ENCODE results near the gene CAPN12.
"Not testable (repeated sequence)": the region's sequence is repeated elsewhere in the genome, so short reads cannot be mapped to it uniquely, and the experiment has no call there.

Gene CAPN12

GRCh38 chr19:38785187-38785699 lies 41.0 kb upstream of the CAPN12 start:
- Histone ChIP-seq H3K36me3 (ENCODE audit: control insufficient read depth in 1 of 2, insufficient read depth in 2 of 2, low read length in 2 of 2) (no peaks in the 10 kb centered on the region), H3K9me3 (ENCODE audit: control insufficient read depth in 1 of 2, low read length in 2 of 2) (no peaks in the 10 kb centered on the region), H3K4me1 (ENCODE audit: control insufficient read depth in 1 of 2, insufficient read depth in 2 of 2, low read length in 2 of 2) (peaks cover 0 to 3% of the 10 kb centered on the region in 2 donors), H3K27me3 (ENCODE audit: control insufficient read depth in 1 of 2, insufficient read depth in 2 of 2, low read length in 2 of 2) (no peaks in the 10 kb centered on the region), H3K4me3 (ENCODE audit: low read depth in 1 of 2, low read length in 2 of 2) (no peak overlapping the region), H3K27ac (ENCODE audit: low read depth, low read length) (no peak overlapping the region), H3K9ac (ENCODE audit: low read depth in 1 of 2, low read length in 2 of 2) (no peak overlapping the region)

DNA sequence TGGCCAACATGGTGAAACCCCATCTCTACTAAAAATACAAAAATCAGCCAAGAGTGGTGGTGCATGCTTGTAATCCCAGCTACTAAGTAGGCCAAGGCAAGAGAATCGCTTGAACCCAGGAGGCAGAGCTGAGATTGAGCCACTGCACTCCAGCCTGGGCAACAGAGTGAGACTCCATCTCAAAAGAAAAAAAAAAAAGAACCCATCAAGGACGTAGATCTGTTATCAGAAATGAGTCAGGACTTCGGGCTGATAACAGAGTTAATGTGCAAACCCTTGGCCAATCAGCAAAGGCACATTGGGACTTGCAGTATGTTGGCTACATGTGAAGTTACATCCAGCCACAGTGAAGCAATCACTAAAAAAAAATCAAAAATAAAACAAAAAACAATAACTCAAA lies 40.0 kb upstream of the CAPN12 start:
- Histone ChIP-seq H3K9ac (ENCODE audit: low read depth in 1 of 2, low read length in 2 of 2) (no peak overlapping the region), H3K27ac (ENCODE audit: low read depth, low read length) (no peak overlapping the region), H3K4me1 (ENCODE audit: control insufficient read depth in 1 of 2, insufficient read depth in 2 of 2, low read length in 2 of 2) (peaks cover 0 to 3% of the 10 kb centered on the region in 2 donors), H3K9me3 (ENCODE audit: control insufficient read depth in 1 of 2, low read length in 2 of 2) (no peaks in the 10 kb centered on the region), H3K36me3 (ENCODE audit: control insufficient read depth in 1 of 2, insufficient read depth in 2 of 2, low read length in 2 of 2) (no peaks in the 10 kb centered on the region), H3K27me3 (ENCODE audit: control insufficient read depth in 1 of 2, insufficient read depth in 2 of 2, low read length in 2 of 2) (no peaks in the 10 kb centered on the region), H3K4me3 (ENCODE audit: low read depth in 1 of 2, low read length in 2 of 2) (no peak overlapping the region)

- H3K9ac ChIP-seq (ENCODE audit: low read depth in 1 of 2, low read length in 2 of 2); H3K9me3 ChIP-seq (ENCODE audit: control insufficient read depth in 1 of 2, low read length in 2 of 2); H3K27ac ChIP-seq (ENCODE audit: low read depth, low read length); H3K36me3 ChIP-seq (ENCODE audit: control insufficient read depth in 1 of 2, insufficient read depth in 2 of 2, low read length in 2 of 2); H3K4me1 ChIP-seq (ENCODE audit: control insufficient read depth in 1 of 2, insufficient read depth in 2 of 2, low read length in 2 of 2); H3K27me3 ChIP-seq (ENCODE audit: control insufficient read depth in 1 of 2, insufficient read depth in 2 of 2, low read length in 2 of 2); H3K4me3 ChIP-seq (ENCODE audit: low read depth in 1 of 2, low read length in 2 of 2): not testable (repeated sequence)
These were observed 37.9 kb upstream of the CAPN12 start for GRCh38 chr19:38782212-38782611.

DNA sequence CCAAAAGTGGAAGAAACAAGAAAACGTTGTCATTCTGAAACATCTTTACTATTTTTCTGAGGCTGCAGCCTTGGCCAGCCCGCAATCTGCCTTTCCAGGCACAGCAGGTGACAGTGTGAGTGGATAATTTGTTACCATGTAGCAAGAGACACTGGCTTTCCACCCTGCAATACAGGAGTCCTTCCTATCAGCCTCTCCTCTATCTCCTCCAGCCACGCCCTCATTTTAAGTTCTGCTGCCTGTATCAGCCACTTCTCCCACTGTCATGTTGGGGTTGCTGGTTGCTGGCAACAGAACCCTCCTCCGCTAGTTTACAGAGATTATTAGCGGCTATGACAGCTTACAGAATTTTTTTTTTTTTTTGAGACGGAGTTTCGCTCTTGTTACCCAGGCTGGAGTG lies 36.8 kb upstream of the CAPN12 start:
- no peak overlapping the region for H3K9ac ChIP-seq (ENCODE audit: low read depth in 1 of 2, low read length in 2 of 2)
- H3K9me3 ChIP-seq (ENCODE audit: control insufficient read depth in 1 of 2, low read length in 2 of 2), result no peaks in the 10 kb centered on the region
- no peak overlapping the region for H3K4me3 ChIP-seq (ENCODE audit: low read depth in 1 of 2, low read length in 2 of 2)
- H3K36me3 ChIP-seq (ENCODE audit: control insufficient read depth in 1 of 2, insufficient read depth in 2 of 2, low read length in 2 of 2), result no peaks in the 10 kb centered on the region
- H3K27ac ChIP-seq (ENCODE audit: low read depth, low read length), result no peak overlapping the region
- peaks cover 0 to 3% of the 10 kb centered on the region in 2 donors for H3K4me1 ChIP-seq (ENCODE audit: control insufficient read depth in 1 of 2, insufficient read depth in 2 of 2, low read length in 2 of 2)
- no peaks in the 10 kb centered on the region for H3K27me3 ChIP-seq (ENCODE audit: control insufficient read depth in 1 of 2, insufficient read depth in 2 of 2, low read length in 2 of 2)

GRCh38 chr19:38780443-38780842 lies 36.2 kb upstream of the CAPN12 start:
- no peak overlapping the region for H3K9ac ChIP-seq (ENCODE audit: low read depth in 1 of 2, low read length in 2 of 2)
- H3K27ac ChIP-seq (ENCODE audit: low read depth, low read length), result no peak overlapping the region
- no peaks in the 10 kb centered on the region for H3K9me3 ChIP-seq (ENCODE audit: control insufficient read depth in 1 of 2, low read length in 2 of 2)
- no peak overlapping the region for H3K4me3 ChIP-seq (ENCODE audit: low read depth in 1 of 2, low read length in 2 of 2)
- no peaks in the 10 kb centered on the region for H3K27me3 ChIP-seq (ENCODE audit: control insufficient read depth in 1 of 2, insufficient read depth in 2 of 2, low read length in 2 of 2)
- peaks cover 0 to 3% of the 10 kb centered on the region in 2 donors for H3K4me1 ChIP-seq (ENCODE audit: control insufficient read depth in 1 of 2, insufficient read depth in 2 of 2, low read length in 2 of 2)
- no peaks in the 10 kb centered on the region for H3K36me3 ChIP-seq (ENCODE audit: control insufficient read depth in 1 of 2, insufficient read depth in 2 of 2, low read length in 2 of 2)

DNA sequence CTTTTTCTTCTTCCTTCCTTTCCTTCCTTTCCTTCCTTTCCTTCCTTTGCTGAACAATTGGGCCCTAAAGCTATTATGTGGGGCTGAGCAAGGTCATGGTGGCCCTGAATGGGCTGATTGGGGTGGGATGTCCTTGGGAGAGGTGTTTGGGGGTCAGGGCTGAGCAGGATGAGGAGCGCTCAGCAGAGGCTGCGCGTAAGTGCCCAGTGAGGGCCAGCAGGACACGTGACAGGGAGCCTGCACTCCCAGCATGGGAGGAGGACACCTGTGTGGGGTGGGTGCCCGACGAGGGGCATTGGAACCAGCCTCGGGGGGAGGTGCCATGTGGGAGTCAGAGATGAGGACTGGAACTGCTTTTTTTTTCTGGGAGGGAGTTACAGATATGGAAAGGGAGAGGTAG lies 34.5 kb upstream of the CAPN12 start:
- Histone ChIP-seq H3K9me3 (ENCODE audit: control insufficient read depth in 1 of 2, low read length in 2 of 2) (no peaks in the 10 kb centered on the region), H3K4me3 (ENCODE audit: low read depth in 1 of 2, low read length in 2 of 2) (no peak overlapping the region), H3K27ac (ENCODE audit: low read depth, low read length) (no peak overlapping the region), H3K27me3 (ENCODE audit: control insufficient read depth in 1 of 2, insufficient read depth in 2 of 2, low read length in 2 of 2) (no peaks in the 10 kb centered on the region), H3K9ac (ENCODE audit: low read depth in 1 of 2, low read length in 2 of 2) (no peak overlapping the region), H3K36me3 (ENCODE audit: control insufficient read depth in 1 of 2, insufficient read depth in 2 of 2, low read length in 2 of 2) (no peaks in the 10 kb centered on the region), H3K4me1 (ENCODE audit: control insufficient read depth in 1 of 2, insufficient read depth in 2 of 2, low read length in 2 of 2) (no peaks in the 10 kb centered on the region)

- no peak overlapping the region for H3K4me3 ChIP-seq (ENCODE audit: low read depth in 1 of 2, low read length in 2 of 2)
- H3K4me1 ChIP-seq (ENCODE audit: control insufficient read depth in 1 of 2, insufficient read depth in 2 of 2, low read length in 2 of 2), result peaks cover 0 to 3% of the 10 kb centered on the region in 2 donors
- H3K36me3 ChIP-seq (ENCODE audit: control insufficient read depth in 1 of 2, insufficient read depth in 2 of 2, low read length in 2 of 2), result no peaks in the 10 kb centered on the region
- H3K9ac ChIP-seq (ENCODE audit: low read depth in 1 of 2, low read length in 2 of 2), result no peak overlapping the region
- no peaks in the 10 kb centered on the region for H3K9me3 ChIP-seq (ENCODE audit: control insufficient read depth in 1 of 2, low read length in 2 of 2)
- H3K27me3 ChIP-seq (ENCODE audit: control insufficient read depth in 1 of 2, insufficient read depth in 2 of 2, low read length in 2 of 2), result no peaks in the 10 kb centered on the region
- H3K27ac ChIP-seq (ENCODE audit: low read depth, low read length), result no peak overlapping the region
These were observed 30.1 kb upstream of the CAPN12 start for GRCh38 chr19:38774181-38774950.

GRCh38 chr19:38773469-38774177 lies 29.3 kb upstream of the CAPN12 start, which contains the start of gene LGALS7:
TSS of gene LGALS7 (minus strand) at chr19:38773517. CDS start at chr19:38773492, 25 bp downstream.
- H3K27ac ChIP-seq (ENCODE audit: low read depth, low read length), result no peak within 1 kb of the TSS
- H3K27me3 ChIP-seq (ENCODE audit: control insufficient read depth in 1 of 2, insufficient read depth in 2 of 2, low read length in 2 of 2), result no peaks in the 10 kb centered on the region
- H3K9ac ChIP-seq (ENCODE audit: low read depth in 1 of 2, low read length in 2 of 2), result no peak within 1 kb of the TSS
- no peaks in the 10 kb centered on the region for H3K9me3 ChIP-seq (ENCODE audit: control insufficient read depth in 1 of 2, low read length in 2 of 2)
- peaks cover 0 to 6% of the 10 kb centered on the region in 2 donors for H3K4me1 ChIP-seq (ENCODE audit: control insufficient read depth in 1 of 2, insufficient read depth in 2 of 2, low read length in 2 of 2)
- no peak within 1 kb of the TSS for H3K4me3 ChIP-seq (ENCODE audit: low read depth in 1 of 2, low read length in 2 of 2)
- H3K36me3 ChIP-seq (ENCODE audit: control insufficient read depth in 1 of 2, insufficient read depth in 2 of 2, low read length in 2 of 2), result no peaks in the 10 kb centered on the region

GRCh38 chr19:38771569-38771968 lies 27.3 kb upstream of the CAPN12 start:
- H3K4me1 ChIP-seq (ENCODE audit: control insufficient read depth in 1 of 2, insufficient read depth in 2 of 2, low read length in 2 of 2); H3K27ac ChIP-seq (ENCODE audit: low read depth, low read length); H3K4me3 ChIP-seq (ENCODE audit: low read depth in 1 of 2, low read length in 2 of 2); H3K27me3 ChIP-seq (ENCODE audit: control insufficient read depth in 1 of 2, insufficient read depth in 2 of 2, low read length in 2 of 2); H3K9ac ChIP-seq (ENCODE audit: low read depth in 1 of 2, low read length in 2 of 2); H3K9me3 ChIP-seq (ENCODE audit: control insufficient read depth in 1 of 2, low read length in 2 of 2); H3K36me3 ChIP-seq (ENCODE audit: control insufficient read depth in 1 of 2, insufficient read depth in 2 of 2, low read length in 2 of 2): not testable (repeated sequence)

DNA sequence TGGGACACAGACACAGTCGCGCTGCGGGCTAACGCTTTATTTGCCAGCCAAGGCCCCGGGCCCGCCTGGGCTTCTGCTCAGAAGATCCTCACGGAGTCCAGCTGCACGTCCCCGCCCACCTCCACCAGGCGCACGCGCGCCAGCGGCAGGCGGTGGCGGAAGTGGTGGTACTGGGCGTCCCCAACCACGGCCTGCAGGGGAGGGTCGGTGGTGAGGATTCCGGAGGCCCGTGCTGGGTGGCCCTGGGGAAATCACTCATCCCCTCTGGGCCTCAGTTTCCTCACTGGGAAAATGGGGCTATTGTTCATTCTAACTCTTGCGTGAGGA lies 26.6 kb upstream of the CAPN12 start:
- not testable (repeated sequence) for H3K9ac ChIP-seq (ENCODE audit: low read depth in 1 of 2, low read length in 2 of 2); H3K27ac ChIP-seq (ENCODE audit: low read depth, low read length); H3K27me3 ChIP-seq (ENCODE audit: control insufficient read depth in 1 of 2, insufficient read depth in 2 of 2, low read length in 2 of 2); H3K4me1 ChIP-seq (ENCODE audit: control insufficient read depth in 1 of 2, insufficient read depth in 2 of 2, low read length in 2 of 2); H3K36me3 ChIP-seq (ENCODE audit: control insufficient read depth in 1 of 2, insufficient read depth in 2 of 2, low read length in 2 of 2); H3K4me3 ChIP-seq (ENCODE audit: low read depth in 1 of 2, low read length in 2 of 2); H3K9me3 ChIP-seq (ENCODE audit: control insufficient read depth in 1 of 2, low read length in 2 of 2)
